ENCODE data around the gene POLR3K.

POLR3K gene

DNA sequence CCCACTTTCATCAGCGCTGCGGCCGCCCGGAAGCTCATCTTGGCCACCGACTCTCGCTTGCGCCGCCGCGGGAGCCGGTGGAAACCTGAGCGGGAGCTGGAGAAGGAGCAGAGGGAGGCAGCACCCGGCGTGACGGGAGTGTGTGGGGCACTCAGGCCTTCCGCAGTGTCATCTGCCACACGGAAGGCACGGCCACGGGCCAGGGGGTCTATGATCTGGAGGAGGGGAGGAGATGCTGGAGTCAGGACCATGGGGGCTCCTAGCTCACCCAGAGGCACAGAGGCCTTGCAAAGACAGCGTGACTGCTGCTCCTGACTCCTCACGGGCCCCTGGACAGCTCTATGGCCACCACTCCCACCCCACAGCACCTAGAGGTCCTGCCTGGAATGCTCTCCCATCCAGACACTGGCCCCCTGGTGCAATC is 9.6 kb upstream of the POLR3K start:
- DNase-seq (ENCODE audit: low spot score) = no peak
- TF ChIP-seq, protein P1, sequence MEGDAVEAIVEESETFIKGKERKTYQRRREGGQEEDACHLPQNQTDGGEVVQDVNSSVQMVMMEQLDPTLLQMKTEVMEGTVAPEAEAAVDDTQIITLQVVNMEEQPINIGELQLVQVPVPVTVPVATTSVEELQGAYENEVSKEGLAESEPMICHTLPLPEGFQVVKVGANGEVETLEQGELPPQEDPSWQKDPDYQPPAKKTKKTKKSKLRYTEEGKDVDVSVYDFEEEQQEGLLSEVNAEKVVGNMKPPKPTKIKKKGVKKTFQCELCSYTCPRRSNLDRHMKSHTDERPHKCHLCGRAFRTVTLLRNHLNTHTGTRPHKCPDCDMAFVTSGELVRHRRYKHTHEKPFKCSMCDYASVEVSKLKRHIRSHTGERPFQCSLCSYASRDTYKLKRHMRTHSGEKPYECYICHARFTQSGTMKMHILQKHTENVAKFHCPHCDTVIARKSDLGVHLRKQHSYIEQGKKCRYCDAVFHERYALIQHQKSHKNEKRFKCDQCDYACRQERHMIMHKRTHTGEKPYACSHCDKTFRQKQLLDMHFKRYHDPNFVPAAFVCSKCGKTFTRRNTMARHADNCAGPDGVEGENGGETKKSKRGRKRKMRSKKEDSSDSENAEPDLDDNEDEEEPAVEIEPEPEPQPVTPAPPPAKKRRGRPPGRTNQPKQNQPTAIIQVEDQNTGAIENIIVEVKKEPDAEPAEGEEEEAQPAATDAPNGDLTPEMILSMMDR (IDR thresholded peaks at IDR 0.05) = no peak
- H3K4me3 ChIP-seq = no peak overlapping the region
- H3K27ac ChIP-seq = no peak overlapping the region

DNA sequence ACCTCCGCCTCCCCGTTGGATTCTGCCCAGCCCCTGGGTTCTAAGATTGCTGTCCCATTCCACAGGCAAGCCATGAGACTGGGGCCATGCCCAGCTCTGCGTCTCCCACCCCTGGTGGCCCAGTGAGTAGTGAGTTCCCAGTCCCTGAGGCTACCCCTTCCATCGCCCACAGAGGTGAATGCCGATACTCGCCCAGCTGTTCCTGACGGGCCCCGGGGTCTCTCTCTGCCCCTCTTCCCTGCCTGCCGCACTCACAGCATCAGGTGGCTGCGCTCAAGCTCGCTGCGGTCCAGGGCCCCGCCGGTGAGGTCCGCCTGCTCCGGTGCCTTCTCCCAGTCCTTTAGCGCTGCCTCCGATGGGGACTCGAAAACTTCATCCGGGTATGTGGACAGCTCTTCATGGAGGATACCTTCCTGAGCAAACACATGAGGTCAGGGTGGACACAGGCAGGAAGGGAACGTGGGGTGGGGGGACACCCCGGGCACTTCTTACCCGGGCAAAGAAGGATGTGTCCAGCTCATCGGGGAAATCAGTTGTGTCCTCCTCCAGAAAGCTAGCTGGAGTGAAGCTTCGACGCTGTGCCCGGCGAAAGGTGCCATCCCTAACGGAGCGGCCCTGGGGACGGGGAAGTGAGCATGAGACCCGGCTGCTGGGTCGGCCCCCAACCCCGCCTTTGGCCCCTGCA is 9.0 kb upstream of the POLR3K start:
- TF ChIP-seq, protein P1 (IDR thresholded peaks at IDR 0.05) = no peak
- no peak for DNase-seq (ENCODE audit: low spot score)
- Histone ChIP-seq H3K4me3 (no peak overlapping the region), H3K27ac (no peak overlapping the region)

DNA sequence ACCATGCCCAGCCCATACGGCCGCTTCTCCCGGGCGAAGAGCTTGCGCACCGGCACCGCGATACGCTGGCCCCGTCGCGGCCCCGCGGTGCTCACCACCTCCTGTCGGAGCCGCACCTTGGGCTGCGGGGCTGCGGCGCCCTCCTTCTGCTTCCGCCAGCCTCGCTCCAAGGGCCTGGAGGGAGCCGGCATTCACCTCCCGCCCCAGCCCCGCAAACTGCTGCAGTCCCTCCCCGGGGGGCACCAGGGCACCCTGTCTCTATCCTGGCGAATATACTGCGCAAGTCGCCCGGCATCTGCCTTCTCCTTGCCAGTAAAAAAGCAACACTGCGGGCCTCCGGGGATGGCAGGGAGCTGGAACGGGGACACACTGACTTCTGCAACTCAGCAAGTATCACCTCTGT is 8.5 kb upstream of the POLR3K start:
- no peak overlapping the region for H3K27ac ChIP-seq
- no peak overlapping the region for H3K4me3 ChIP-seq
- TF ChIP-seq, protein P1 (IDR thresholded peaks at IDR 0.05) = no peak
- DNase-seq (ENCODE audit: low spot score) = no peak

DNA sequence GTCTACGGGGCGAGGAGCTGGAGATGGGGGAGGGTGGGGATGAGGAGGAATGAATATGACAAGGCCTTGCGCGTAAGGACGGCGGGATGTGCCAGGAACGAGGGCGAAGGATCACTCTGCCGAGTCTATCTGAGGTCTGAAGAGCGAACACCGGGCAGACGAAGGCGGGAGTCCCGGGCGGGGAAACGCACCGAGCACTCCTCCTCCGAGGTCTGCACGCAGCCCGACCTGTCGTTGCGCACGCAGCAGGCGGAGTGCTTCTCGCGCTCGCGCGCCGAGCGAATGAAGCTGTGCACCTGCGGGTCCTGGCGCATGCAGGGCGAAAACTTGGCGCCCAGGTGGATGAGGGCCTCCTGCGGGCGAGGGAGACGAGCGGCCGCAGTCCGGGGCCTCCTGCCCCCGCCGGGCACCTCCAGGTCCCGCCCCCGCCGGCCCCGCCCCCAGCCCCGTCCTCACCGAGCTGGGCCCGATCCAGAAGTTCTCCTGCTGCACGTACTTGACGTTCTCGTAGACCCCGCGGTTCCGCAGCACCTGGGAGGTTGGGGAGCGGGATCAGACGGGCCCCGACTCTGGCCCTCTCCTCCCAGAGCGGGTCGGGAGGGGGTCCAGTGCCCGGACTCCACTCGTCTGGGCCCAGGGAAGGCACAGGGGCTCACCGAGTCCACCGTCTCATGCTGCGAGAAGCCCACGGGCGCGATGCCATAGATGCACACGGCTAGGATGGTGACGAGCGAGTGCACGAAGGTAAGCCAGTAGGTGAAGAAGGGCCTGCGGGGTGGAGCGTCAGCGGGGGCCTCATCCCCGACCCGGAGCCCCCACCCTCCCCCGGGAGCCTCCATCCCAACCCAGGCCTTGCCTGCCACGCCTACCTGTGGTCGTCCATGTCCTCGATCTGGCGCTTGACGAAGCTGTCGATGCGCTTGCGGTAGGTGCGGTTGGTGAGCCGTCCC is 7.8 kb upstream of the POLR3K start:
- Histone ChIP-seq H3K27ac (no peak overlapping the region), H3K4me3 (no peak overlapping the region)
- TF ChIP-seq, protein P1 (IDR thresholded peaks at IDR 0.05) = no peak
- peak; percentile 69 for DNase-seq (ENCODE audit: low spot score)

DNA sequence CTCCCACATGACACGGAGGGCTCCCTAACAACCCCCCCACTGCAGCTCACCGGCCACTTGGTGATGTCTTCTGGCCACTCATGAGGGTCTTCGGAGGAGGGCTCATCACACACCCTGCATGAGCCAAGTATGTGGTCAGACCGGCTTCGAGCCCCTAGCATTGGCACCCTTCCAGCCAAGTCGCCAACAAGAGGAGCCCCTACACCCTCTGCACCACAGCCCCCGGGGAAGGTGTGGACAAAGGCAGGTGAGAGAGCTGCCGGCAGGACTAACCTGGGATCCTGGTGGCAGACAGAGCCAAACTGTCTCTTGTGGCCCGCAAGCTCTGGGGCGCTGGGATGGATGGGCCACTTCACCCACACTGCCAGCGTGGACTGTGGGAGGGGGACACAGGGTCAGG is 6.8 kb upstream of the POLR3K start:
- Histone ChIP-seq H3K4me3 (no peak overlapping the region), H3K27ac (no peak overlapping the region)
- peak; percentile 71 for DNase-seq (ENCODE audit: low spot score)
- TF ChIP-seq, protein P1 (IDR thresholded peaks at IDR 0.05) = no peak

DNA sequence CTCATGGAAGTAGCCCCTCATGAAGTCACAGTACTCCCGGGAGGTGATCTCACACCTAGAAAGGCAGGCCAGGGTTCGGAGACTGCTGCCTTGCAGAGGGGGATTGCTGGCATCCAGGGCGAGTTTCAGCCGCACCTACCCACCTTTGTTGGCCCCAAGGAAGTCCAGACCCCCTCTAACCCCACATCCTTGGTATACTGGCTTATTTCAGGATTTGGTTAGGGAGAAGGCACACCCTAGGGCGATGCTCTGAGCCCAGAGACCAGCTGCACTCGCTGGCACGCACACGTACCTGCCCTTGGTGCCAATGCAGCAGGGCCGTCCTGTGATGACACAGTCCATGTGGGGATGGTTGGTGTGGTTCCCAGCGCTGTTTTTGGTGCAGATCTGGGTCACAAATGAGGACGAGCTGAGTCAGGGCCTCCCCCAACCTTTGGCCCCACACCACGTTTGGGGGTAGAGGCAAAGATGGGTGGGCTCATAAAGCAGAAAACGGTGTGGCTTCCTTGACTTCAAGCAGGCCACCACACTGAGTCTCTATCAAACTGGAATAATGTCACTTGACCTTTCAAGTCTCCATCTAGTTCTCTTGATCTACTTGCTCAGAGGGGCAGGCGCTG is 6.1 kb upstream of the POLR3K start:
- H3K4me3 ChIP-seq = no peak overlapping the region
- DNase-seq (ENCODE audit: low spot score) = no peak

More for the DNA sequence above, 6.1 kb upstream of the POLR3K start:
- H3K27ac ChIP-seq = no peak overlapping the region
- TF ChIP-seq, protein P1 (IDR thresholded peaks at IDR 0.05) = no peak
